ENCODE results near the gene ZNF606.
A peak's percentile ranks its signal among the peaks of the same experiment; 100 is the strongest.

ZNF606 gene

GRCh38 chr19:57947088-57947418 is 55.6 kb downstream of the ZNF606 start:
- Mint-ChIP-seq H3K9me3 (peaks cover 41% of the 10 kb centered on the region), H3K27me3 (no peaks in the 10 kb centered on the region), H3K4me1 (peaks cover 15% of the 10 kb centered on the region), H3K4me3 (peak overlapping the region; percentile 92), H3K36me3 (ENCODE audit: insufficient read depth) (peaks cover 32% of the 10 kb centered on the region), H3K27ac (ENCODE audit: low read depth) (peak overlapping the region; percentile 95)
- DNase-seq (ENCODE audit: low spot score in 2 of 2) (peak in 1 of 2 donors; percentile 9), ATAC-seq (replicated peaks; ENCODE audit: extremely low read depth, poor library complexity, severe bottlenecking) (peak; percentile 17)

GRCh38 chr19:57946316-57946715 is 56.3 kb downstream of the ZNF606 start:
- ATAC-seq (replicated peaks; ENCODE audit: extremely low read depth, poor library complexity, severe bottlenecking) (no peak), DNase-seq (ENCODE audit: low spot score in 2 of 2) (no peak)
- Mint-ChIP-seq H3K9me3 (peaks cover 45% of the 10 kb centered on the region), H3K36me3 (ENCODE audit: insufficient read depth) (peaks cover 37% of the 10 kb centered on the region), H3K4me1 (peaks cover 15% of the 10 kb centered on the region), H3K4me3 (peak overlapping the region; percentile 92), H3K27me3 (no peaks in the 10 kb centered on the region), H3K27ac (ENCODE audit: low read depth) (peak overlapping the region; percentile 95)

- H3K27me3 Mint-ChIP-seq: no peaks in the 10 kb centered on the region
- ATAC-seq (replicated peaks; ENCODE audit: extremely low read depth, poor library complexity, severe bottlenecking): no peak
- peaks cover 45% of the 10 kb centered on the region for H3K9me3 Mint-ChIP-seq
- H3K27ac Mint-ChIP-seq (ENCODE audit: low read depth): no peak overlapping the region
- H3K36me3 Mint-ChIP-seq (ENCODE audit: insufficient read depth): peaks cover 32% of the 10 kb centered on the region
- DNase-seq (ENCODE audit: low spot score in 2 of 2): no peak
- peaks cover 11% of the 10 kb centered on the region for H3K4me1 Mint-ChIP-seq
- no peak overlapping the region for H3K4me3 Mint-ChIP-seq
These were observed 61.0 kb downstream of the ZNF606 start for GRCh38 chr19:57941593-57941992.

GRCh38 chr19:57935731-57936130 is 66.9 kb downstream of the ZNF606 start:
- ATAC-seq (replicated peaks; ENCODE audit: extremely low read depth, poor library complexity, severe bottlenecking): no peak
- peaks cover 29% of the 10 kb centered on the region for H3K9me3 Mint-ChIP-seq
- no peak overlapping the region for H3K4me3 Mint-ChIP-seq
- no peak overlapping the region for H3K27ac Mint-ChIP-seq (ENCODE audit: low read depth)
- H3K36me3 Mint-ChIP-seq (ENCODE audit: insufficient read depth): peaks cover 1% of the 10 kb centered on the region
- no peaks in the 10 kb centered on the region for H3K27me3 Mint-ChIP-seq
- H3K4me1 Mint-ChIP-seq: no peaks in the 10 kb centered on the region
- no peak for DNase-seq (ENCODE audit: low spot score in 2 of 2)

GRCh38 chr19:57934820-57935665 is 67.6 kb downstream of the ZNF606 start, which contains the start of gene ZNF418:
TSS of gene ZNF418 (minus strand) at chr19:57935402. CDS start at chr19:57933822, 1,580 bp downstream.
- Mint-ChIP-seq H3K27ac (ENCODE audit: low read depth) (peak within 1 kb of the TSS; percentile 82), H3K9me3 (peaks cover 29% of the 10 kb centered on the region)
- peak in 1 of 2 donors; percentile 9 for DNase-seq (ENCODE audit: low spot score in 2 of 2)

GRCh38 chr19:57927587-57927986 is 75.0 kb downstream of the ZNF606 start:
- DNase-seq (ENCODE audit: low spot score in 2 of 2): no peak
- Mint-ChIP-seq H3K4me1 (no peaks in the 10 kb centered on the region), H3K27me3 (no peaks in the 10 kb centered on the region), H3K27ac (ENCODE audit: low read depth) (no peak overlapping the region), H3K36me3 (ENCODE audit: insufficient read depth) (peaks cover 1% of the 10 kb centered on the region), H3K9me3 (peaks cover 24% of the 10 kb centered on the region), H3K4me3 (no peak overlapping the region)
- ATAC-seq (replicated peaks; ENCODE audit: extremely low read depth, poor library complexity, severe bottlenecking): no peak

More at GRCh38 chr19:57934820-57935665, 67.6 kb downstream of the ZNF606 start, which contains the start of gene ZNF418:
- peak within 1 kb of the TSS; percentile 78 for H3K4me3 Mint-ChIP-seq
- peak; percentile 60 for ATAC-seq (replicated peaks; ENCODE audit: extremely low read depth, poor library complexity, severe bottlenecking)
- H3K36me3 Mint-ChIP-seq (ENCODE audit: insufficient read depth): peaks cover 1% of the 10 kb centered on the region
- H3K4me1 Mint-ChIP-seq: no peaks in the 10 kb centered on the region
- no peaks in the 10 kb centered on the region for H3K27me3 Mint-ChIP-seq

Data from central memory CD8-positive, alpha-beta T cell (primary cell).